ENCODE data around the gene CCDC149.

CCDC149 gene

GRCh38 chr4:24820541-24820940 is 92.3 kb downstream of the CCDC149 start:
- H3K27ac ChIP-seq (ENCODE audit: low read depth, low read length), result no peak overlapping the region
- H3K9ac ChIP-seq (ENCODE audit: low read length), result no peak overlapping the region
- H3K36me3 ChIP-seq (ENCODE audit: low read length), result no peaks in the 10 kb centered on the region
- H3K9me2 ChIP-seq (replicated peaks; ENCODE audit: insufficient read depth, low read length), result no peaks in the 10 kb centered on the region
- no peak overlapping the region for H2AFZ ChIP-seq (ENCODE audit: low read depth, low read length, severe bottlenecking)
- no peaks in the 10 kb centered on the region for H4K20me1 ChIP-seq (ENCODE audit: low read depth, low read length)
- H3K9me3 ChIP-seq (ENCODE audit: insufficient read depth, low read length), result no peaks in the 10 kb centered on the region
- H3K4me2 ChIP-seq (ENCODE audit: low read depth, low read length, poor library complexity, severe bottlenecking), result no peak overlapping the region
- H3K27me3 ChIP-seq (ENCODE audit: low read length), result no peaks in the 10 kb centered on the region
- H3F3A ChIP-seq (ENCODE audit: insufficient read depth), result no peaks in the 10 kb centered on the region
- no peak overlapping the region for H3K4me3 ChIP-seq (ENCODE audit: insufficient read depth, low read length, poor library complexity, severe bottlenecking)
- H3K79me2 ChIP-seq (ENCODE audit: insufficient read depth, low read length), result no peaks in the 10 kb centered on the region
- no peak for TF ChIP-seq EZH2phosphoT487 (conservative IDR thresholded peaks at IDR 0.05; ENCODE audit: low read length)
- TF ChIP-seq, protein P1, sequence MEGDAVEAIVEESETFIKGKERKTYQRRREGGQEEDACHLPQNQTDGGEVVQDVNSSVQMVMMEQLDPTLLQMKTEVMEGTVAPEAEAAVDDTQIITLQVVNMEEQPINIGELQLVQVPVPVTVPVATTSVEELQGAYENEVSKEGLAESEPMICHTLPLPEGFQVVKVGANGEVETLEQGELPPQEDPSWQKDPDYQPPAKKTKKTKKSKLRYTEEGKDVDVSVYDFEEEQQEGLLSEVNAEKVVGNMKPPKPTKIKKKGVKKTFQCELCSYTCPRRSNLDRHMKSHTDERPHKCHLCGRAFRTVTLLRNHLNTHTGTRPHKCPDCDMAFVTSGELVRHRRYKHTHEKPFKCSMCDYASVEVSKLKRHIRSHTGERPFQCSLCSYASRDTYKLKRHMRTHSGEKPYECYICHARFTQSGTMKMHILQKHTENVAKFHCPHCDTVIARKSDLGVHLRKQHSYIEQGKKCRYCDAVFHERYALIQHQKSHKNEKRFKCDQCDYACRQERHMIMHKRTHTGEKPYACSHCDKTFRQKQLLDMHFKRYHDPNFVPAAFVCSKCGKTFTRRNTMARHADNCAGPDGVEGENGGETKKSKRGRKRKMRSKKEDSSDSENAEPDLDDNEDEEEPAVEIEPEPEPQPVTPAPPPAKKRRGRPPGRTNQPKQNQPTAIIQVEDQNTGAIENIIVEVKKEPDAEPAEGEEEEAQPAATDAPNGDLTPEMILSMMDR (IDR thresholded peaks at IDR 0.05; ENCODE audit: insufficient read depth, low read length, poor library complexity, severe bottlenecking), result no peak

- no peak overlapping the region for H3K9ac ChIP-seq (ENCODE audit: low read length)
- H3K27ac ChIP-seq (ENCODE audit: low read depth, low read length), result no peak overlapping the region
- no peaks in the 10 kb centered on the region for H4K20me1 ChIP-seq (ENCODE audit: low read depth, low read length)
- H3K4me3 ChIP-seq (ENCODE audit: insufficient read depth, low read length, poor library complexity, severe bottlenecking), result no peak overlapping the region
- H3K9me2 ChIP-seq (replicated peaks; ENCODE audit: insufficient read depth, low read length), result no peaks in the 10 kb centered on the region
- H3F3A ChIP-seq (ENCODE audit: insufficient read depth), result no peaks in the 10 kb centered on the region
- H3K79me2 ChIP-seq (ENCODE audit: insufficient read depth, low read length), result no peaks in the 10 kb centered on the region
- no peaks in the 10 kb centered on the region for H3K36me3 ChIP-seq (ENCODE audit: low read length)
- H2AFZ ChIP-seq (ENCODE audit: low read depth, low read length, severe bottlenecking), result no peak overlapping the region
- H3K27me3 ChIP-seq (ENCODE audit: low read length), result no peaks in the 10 kb centered on the region
- H3K4me2 ChIP-seq (ENCODE audit: low read depth, low read length, poor library complexity, severe bottlenecking), result no peak overlapping the region
- no peaks in the 10 kb centered on the region for H3K9me3 ChIP-seq (ENCODE audit: insufficient read depth, low read length)
- TF ChIP-seq, protein P1 (IDR thresholded peaks at IDR 0.05; ENCODE audit: insufficient read depth, low read length, poor library complexity, severe bottlenecking), result no peak
- TF ChIP-seq EZH2phosphoT487 (conservative IDR thresholded peaks at IDR 0.05; ENCODE audit: low read length), result no peak
These were observed 96.0 kb downstream of the CCDC149 start for GRCh38 chr4:24816797-24817196.

GRCh38 chr4:24813732-24814131 is 99.1 kb downstream of the CCDC149 start:
- no peak overlapping the region for H3K4me3 ChIP-seq (ENCODE audit: insufficient read depth, low read length, poor library complexity, severe bottlenecking)
- H3K9ac ChIP-seq (ENCODE audit: low read length), result no peak overlapping the region
- no peaks in the 10 kb centered on the region for H4K20me1 ChIP-seq (ENCODE audit: low read depth, low read length)
- H3K27ac ChIP-seq (ENCODE audit: low read depth, low read length), result no peak overlapping the region
- no peak overlapping the region for H2AFZ ChIP-seq (ENCODE audit: low read depth, low read length, severe bottlenecking)
- no peaks in the 10 kb centered on the region for H3K9me2 ChIP-seq (replicated peaks; ENCODE audit: insufficient read depth, low read length)
- no peaks in the 10 kb centered on the region for H3K27me3 ChIP-seq (ENCODE audit: low read length)
- no peaks in the 10 kb centered on the region for H3K9me3 ChIP-seq (ENCODE audit: insufficient read depth, low read length)
- H3K36me3 ChIP-seq (ENCODE audit: low read length), result no peaks in the 10 kb centered on the region
- no peak overlapping the region for H3K4me2 ChIP-seq (ENCODE audit: low read depth, low read length, poor library complexity, severe bottlenecking)
- TF ChIP-seq, protein P1 (IDR thresholded peaks at IDR 0.05; ENCODE audit: insufficient read depth, low read length, poor library complexity, severe bottlenecking), result no peak
- TF ChIP-seq EZH2phosphoT487 (conservative IDR thresholded peaks at IDR 0.05; ENCODE audit: low read length), result no peak
- H3K79me2 ChIP-seq (ENCODE audit: insufficient read depth, low read length), result no peaks in the 10 kb centered on the region
- H3F3A ChIP-seq (ENCODE audit: insufficient read depth), result no peaks in the 10 kb centered on the region

All from SU-DHL-6 (cell line).